NCI-H446 (cell line): ENCODE measurements around the gene LMF1.
"Not testable (repeated sequence)": the region's sequence is repeated elsewhere in the genome, so short reads cannot be mapped to it uniquely, and the experiment has no call there.

Experiments
- DNase-seq, 2 experiments: peaks; one replicate each; lab custom pipeline; 2025; lab: John Stamatoyannopoulos, UW

The LMF1 gene

DNA sequence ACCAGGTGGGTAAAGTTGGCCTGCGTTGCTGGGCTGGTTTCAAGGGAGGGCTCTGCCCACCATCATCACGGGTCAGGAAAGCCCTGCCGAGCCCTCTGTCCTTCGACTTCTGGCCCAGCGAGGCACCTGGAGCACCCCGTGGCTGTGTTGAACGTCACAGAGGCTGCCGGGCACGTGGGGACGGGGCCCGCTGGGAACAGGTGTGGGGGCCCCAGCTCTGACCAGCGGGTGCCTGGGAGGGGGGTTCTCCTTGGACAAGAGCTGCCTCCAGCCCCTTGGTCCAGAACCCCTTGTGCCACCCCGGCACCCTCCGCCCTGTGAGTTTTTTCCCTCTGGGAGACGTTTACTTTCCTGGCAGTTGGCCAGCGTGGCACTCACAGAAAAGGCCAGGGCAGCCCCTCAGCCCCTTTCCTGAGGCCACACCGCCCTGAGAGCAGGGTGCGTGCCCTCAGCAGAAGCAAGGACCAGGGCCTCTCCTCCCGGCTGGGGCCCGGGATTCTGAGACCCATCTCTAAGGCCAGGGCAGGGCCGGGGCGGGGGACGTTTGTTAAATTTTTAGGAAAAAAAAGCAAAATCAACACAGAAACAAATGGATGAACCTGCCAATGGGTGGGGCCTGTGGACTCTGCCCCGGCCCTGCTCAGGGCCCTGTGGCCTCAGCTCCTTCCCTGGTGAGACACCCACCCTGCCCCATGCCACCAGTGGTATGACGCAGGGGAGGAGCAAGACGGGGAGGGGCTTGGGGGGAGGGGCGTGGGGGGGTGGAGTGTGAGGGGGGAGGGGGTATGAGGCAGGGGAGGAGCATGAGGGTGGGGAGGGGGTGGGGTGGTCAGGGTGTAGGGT is 139.0 kb downstream of the LMF1 start:
- no peak for DNase-seq

DNA sequence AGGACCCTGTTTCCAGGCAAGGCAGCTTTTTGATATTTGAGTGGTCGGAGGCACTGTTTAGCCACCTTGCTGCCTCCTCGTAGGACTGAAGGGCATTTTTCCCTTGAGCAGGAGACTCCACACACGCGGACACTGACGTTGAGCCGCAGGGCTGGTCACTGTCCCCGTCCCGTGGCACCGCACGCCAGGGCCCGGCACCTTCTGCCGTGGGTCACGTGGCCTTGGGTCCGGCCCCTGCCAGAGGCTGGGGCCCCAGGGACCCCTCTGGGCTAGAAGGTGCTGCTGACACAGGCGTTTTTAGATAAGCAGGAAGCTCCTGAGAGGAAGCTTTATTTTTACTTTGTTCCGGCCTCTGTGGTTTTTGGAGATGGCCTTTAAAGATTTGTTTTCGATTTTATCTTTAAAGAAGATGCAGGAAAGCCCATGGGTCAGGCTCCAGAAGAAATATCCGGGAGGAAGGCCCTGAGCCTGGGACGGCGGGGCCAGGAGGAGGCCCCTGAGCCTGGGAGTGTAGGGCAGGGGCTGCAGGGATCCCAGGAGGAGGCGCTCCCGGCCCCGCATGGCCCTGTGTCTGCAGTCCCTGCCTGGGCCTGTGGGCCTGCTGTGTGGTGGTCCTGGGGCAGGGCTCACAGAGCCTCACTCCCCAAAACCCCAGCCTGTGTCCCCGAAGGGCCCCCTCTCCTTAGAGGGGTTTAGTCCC is 139.8 kb downstream of the LMF1 start:
- DNase-seq, result no peak

DNA sequence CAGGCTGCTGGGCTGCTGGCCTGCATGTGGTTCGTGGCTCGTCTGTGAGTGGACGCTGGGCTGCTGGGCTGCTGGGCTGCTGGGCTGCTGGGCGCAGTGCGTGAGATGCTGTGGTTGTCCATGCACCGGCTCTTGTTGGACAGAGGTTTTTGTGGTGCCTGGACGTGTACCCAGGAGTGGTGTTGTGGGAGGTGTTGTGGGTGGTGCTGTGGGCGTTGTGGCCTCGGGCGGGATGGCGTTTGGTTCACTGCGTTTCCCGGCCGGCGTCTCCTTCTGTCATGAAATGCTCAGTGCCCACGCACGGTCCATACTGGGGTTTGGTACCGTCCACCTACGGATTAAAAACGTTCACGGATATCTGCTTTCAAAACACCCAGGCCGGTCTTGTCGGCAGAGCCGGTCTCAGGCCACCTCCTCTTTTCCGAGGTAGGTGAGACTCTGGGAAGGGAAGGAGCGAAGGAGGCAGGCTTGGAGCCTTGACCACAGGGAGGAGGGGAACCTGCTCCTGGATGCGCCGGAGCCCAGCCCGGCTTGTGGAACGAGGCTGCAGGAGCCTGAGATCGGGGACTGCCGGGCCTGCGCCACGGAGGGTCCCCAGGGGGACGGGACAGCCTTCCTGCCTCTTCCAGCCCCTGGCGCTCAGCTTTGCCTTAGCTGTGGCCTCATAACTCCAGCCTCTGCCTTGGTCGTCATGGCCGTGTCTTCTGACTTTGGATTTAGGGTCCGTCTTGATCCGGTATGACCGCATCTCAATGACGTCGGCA is 140.5 kb downstream of the LMF1 start:
- no peak for DNase-seq

DNA sequence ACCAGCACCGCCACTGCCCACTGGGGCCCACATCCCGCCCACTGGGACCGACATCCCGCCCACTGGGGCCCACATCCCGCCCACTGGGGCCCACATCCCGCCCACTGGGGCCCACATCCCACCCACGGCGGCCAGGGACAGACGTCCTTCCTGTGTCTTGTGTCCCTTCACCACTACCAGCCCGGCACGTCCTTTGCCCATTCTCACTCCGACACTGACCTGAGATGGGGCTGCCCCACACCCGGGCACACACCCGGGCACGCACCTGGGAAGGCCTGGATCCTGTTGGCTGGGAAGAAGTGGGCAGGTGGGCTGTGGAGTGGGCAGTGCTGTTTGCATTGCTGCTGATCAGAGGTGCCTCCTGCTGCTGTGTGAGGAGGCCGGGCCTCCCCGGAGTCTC is 141.9 kb downstream of the LMF1 start:
- DNase-seq, result no peak

DNA sequence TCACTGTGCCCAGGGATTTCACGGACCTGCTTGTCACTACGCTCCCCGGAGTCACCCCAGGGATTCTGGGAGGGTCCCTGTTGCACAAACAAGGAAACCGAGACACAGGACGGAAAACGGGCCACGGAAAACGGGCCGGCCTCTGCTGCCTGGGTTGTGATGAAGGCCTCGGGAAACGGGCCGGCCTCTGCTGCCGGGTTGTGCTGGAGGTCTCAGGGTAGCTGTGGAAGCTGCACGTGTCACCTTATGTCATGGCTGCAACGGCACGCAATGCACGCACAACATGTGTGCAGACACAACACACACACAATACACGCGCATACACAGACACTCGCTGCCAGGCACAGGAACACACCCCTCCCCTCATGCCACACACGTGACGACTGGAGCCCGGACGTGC is 143.3 kb downstream of the LMF1 start:
- no peak for DNase-seq

DNA sequence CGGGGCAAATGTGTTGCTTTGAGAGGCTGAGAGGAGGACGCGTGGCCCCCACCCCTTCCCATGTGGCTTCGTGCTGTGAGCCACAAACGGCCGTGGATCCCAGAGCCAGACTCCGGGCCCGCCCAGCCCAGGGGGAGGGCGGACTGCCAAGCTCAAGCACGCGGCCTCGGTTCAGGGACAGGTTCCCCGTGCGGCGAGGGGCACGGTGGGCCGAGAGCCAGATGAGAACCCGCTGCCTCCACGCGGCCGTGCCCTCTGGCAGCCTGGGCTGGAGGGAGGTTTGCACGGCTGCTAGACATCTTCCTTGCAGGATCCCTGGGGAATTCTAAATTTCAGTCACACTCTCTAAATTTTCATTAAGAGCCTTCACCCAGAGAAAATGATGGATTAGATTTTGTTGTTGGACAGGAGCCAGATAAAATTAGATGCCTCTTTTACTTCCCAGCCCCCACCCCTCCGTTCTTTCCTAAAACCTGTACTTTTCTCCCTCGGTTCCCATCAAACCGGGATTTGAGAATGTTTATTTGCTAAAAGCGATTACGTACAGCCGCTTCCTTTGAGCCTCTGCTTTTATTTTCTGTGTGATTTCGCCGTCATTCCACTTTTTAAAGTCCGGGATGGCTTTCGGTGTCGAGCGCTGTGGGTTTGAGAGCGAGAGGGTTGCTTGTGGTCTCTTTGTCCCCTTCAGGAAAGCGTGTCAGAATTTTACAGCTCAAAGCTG is 145.3 kb downstream of the LMF1 start:
- DNase-seq, result no peak

DNA sequence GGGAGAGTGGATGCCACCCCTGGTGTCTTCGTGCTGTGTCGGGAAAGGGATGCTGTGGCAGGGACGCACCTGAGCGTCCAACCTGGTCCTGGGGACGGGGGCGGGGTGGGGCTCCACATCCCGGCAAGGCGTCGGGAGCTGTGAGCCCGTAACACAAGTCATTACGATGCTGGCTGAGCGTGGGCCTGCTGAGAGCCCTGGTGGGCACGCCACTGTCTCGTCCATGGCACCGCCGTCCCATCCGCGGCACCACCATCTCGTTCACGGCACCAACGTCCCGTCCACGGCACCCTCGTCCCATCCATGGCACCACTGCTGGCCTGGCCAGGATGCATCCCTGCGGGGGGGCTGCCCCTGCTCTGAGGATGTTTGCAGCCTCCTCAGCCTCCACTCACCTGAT is 146.2 kb downstream of the LMF1 start:
- DNase-seq, result no peak

DNA sequence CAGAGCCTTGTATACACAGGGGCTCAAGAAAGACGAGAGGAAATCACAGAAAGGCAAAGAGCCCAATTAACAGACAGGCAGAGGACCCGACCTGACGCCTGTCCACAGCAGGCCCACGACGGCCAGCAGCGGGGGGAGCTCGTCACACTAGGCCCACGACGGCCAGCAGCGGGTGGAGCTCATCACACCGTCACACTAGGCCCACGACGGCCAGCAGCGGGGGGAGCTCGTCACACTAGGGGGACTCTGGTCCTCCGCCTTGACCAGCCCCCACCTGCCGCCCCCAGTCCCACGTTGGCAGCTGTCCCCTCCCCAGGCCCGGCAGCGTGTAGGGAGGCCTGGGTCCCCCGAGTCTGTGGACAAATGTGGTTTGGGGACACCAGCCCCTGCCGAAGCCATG is 146.6 kb downstream of the LMF1 start:
- DNase-seq, result no peak

DNA sequence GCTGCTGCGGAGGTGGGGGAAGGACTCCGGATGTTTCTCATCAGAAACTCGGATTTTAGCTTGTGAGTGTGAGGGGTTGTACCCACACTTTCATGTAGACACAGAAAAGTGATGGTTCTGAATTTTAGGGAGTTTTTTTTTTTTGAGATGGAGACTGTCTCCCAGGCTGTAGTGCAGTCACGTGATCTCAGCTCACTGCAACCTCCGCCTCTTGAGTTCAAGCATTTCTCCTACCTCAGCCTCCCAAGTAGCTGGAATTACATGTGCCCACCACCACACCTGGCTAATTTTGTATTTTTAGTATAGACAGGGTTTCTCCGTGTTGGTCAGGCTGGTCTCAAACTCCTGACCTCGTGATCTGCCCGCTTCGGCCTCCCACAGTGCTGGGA is 147.9 kb downstream of the LMF1 start:
- no peak for DNase-seq

DNA sequence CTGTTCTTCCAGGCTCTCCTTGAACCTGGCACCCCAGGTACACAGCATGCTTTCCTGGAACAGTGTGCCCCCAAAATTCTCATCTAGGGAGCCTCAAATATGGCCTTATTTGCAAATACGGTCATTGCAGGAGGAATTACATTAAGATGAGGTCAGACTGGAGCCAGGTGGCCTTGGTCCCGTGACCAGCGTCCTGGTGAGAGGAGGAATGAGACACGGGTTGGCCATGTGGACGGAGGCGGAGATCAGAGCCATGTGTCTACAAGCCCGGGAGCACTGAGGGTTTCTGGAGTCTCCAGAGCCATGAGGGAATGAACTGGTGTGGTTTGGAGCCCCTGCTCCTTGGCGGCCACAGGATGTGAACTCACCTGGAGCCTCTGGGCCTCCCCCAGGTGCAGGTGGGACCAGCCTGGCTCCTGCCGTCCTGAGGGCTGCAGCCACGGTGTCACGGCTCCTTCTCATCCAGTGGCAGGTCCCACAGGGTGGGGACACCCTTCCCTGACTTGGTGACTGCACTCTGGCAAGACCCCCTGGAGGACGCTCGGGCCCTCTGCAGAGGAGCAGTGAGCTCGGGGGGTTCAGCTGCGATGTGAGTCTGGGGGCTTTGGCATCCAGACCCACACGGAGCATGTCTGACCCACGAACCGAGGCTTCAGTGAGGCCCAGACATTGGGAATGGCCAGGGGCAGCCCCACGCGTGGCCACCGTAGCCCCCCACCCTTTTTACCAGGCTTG is 148.4 kb downstream of the LMF1 start:
- DNase-seq, result no peak

DNA sequence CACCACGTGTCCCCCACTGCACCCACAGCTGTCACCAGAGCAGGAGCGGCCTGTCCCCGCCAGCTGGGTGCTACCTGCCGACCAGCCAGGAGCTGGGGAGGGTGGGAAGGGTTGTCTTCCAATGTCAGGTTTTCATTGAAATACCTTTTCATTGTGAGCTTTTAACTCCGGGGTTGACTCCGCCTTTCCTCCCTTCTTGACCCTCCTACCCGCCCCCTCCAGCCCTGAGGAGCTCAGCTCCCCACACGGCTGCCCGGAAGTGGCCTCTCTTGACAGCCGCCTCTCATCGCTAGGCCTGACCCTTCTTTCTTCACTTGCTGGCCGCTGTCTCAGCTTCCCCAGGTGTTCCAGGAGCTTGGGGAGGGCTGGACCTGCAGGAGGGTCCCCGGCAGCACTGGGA is 149.0 kb downstream of the LMF1 start:
- DNase-seq, result no peak

DNA sequence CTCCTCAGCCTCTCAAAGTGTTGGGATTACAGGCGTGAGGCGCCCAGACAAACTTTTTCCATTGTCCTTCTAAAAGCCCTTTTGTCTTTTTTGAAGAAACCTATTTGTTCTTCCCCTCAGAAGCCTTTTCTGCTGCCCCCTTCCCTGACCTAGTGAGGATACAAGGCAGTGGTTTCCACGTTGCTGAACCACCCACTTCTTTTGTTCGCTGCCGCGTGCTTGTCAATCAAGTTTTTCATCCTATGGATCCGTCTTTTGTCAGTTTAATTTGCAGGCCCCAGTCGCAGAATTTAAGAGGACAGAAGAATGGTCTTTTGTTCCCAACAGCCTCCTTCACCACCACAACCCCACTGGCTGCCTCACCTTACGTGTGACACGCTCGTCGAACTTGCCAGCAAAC is 150.0 kb downstream of the LMF1 start:
- no peak for DNase-seq

DNA sequence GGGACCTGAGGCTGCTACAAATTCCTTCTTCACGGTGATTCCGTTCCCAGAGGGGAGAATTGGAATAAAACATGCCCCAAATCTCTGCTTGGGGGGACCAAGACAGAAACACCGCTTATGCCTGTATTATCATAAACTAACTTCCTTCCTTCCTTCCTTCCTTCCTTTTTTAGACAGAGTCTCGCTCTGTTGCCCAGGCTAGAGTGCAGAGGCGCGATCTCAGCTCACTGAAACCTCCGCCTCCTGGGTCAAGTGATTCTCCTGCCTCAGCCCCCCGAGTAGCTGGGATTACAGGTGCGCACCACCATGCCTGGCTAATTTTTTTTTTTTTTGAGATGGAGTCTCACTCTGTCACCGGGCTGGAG is 150.8 kb downstream of the LMF1 start:
- DNase-seq, result not testable (repeated sequence)

DNA sequence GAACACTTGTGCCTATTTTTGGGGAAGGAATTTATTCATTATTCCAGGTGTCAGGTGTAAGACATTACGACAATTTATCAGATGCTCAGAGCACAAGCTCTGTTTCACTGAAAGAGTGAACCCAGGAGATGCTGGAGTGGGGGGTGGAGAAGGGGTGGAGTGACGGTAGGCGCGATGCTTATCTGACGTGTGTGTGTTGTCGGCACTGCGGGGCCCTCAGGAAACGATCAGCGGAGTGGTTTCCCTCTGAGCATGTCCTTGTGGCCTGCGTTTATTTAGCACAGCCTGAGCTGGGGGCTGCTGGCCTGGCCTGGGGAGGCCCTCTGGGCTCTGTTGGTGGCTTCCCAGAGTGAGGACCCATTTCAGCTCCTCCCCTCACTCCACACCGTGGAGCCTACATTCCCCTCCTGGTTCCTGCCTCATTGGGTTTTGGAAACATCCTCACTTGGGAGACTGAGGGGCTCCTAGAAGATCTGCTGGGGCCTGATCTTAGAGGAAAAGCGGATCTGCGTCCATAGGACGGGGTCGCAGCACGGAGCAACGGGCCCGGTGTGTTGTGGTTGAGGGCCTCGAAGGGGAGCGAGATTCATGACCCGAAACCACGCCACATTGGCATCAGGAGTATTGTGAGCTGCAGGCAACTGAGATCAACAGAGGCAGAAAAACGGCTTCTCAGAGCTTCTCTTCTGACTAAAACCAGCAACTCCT is 151.3 kb downstream of the LMF1 start:
- DNase-seq, result no peak

DNA sequence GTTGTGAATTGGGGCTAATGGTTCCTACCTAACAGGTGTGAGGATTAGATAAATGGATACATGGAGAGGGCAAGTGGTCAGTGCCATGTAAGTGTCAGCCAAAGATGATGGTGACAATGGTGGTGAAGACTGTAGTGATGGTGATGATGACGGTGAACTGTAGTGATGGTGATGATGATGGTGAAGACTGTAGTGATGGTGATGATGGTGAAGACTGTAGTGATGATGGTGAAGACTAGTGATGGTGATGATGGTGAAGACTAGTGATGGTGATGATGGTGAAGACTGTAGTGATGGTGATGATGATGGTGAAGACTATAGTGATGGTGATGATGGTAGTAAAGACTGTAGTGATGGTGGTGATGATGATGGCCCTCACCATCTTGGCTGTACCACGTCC is 152.2 kb downstream of the LMF1 start:
- no peak for DNase-seq

DNA sequence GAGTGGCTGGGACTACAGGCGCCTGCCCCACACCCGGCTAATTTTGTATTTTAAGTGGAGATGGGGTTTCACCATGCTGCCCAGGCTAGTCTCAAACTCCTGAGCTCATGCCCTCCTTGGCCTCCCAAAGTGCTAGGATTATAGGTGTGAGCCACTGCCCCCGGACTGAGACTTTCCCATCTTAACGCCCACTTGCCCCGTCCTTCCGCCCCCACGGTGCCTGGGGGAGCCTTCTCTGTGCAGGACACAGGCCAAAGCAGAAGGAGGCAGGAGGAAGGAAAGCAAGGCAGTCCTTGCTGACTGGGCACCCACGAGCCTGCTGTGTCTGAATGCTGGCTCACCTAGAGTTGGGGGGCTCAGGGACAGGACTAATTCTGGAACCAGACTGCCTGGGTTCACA is 152.7 kb downstream of the LMF1 start:
- no peak for DNase-seq

DNA sequence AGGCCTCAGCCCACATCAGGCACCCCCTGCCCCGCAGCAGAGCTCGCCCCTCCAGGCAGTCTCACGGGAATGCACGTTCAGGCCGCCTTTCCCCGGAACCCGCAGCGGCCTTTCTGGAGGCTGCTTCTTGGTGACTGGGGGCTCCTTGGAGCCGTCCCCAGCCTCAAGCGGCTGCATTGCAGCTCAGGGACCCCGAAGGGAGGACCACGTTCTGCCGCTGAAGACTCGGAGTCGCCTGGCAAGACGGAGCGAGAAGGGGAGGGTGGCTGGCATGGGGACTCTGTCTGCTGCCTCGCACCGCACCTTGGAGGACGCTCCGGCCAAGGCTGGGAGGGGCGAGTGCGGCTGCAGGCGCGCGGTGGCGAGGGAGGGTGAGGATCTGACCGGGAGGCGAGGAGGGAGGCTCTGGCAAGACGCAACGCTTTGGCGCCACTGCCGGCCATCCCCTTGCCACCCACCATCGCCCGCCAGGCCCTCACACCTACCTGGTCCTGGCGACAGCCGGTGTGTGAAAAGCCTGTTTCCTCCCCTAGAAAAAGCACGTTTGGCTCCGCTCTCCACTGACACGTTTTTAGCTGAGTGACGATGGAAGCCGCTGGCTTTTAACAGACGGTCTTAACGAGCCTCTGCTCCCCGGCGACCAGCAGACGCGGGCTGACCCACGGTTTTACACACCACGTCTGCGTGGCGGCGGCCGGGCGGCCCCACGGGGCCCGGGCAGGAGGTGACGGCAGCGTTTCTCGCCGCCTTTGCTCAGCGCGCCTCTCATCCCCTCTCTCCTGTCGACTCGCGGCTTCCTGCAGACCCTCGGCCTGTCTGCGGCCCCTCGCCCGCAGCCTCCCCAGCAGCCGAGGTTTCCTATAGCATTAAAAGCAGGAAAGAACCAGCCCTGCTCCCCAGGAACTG is 153.5 kb downstream of the LMF1 start:
- DNase-seq, result no peak

DNA sequence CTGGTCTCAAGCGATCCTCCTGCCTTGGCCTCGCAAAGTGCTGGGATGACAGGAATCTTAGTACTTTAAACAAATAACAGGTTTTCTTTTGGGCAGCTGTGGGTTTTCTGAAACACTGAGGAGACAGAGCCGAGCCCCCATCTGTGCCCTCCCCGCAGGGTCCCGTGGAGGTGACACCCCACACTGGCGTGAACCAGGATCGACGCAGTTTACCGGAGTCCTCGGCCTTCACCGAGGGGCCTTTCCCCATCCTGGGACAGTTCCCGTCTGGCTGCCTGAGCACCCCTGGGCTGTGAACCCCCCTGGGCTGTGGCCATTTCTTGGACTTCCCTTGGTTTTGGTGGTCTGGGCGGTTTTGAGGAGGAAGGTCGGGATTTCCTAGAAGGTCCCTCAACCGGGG is 154.9 kb downstream of the LMF1 start:
- DNase-seq, result no peak

DNA sequence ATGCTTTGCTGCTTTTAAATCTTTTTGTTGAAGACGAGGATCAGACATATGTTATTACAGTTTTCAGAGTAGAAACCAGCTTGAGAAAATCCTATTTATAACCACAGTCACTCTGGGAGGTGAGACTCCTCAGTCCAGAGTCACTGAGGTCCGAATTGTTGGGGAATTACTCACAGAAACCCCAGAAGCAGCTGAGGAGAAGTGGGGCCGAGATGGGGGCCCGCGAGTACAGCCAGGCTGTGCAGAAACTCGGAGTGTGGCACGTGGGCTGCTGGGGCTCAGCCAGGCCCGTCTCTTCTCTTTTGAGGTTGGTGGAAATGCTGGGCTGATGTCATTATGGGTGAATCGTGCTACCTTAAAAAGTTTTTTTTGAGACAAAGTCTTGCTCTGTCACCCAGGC is 155.8 kb downstream of the LMF1 start:
- no peak for DNase-seq

DNA sequence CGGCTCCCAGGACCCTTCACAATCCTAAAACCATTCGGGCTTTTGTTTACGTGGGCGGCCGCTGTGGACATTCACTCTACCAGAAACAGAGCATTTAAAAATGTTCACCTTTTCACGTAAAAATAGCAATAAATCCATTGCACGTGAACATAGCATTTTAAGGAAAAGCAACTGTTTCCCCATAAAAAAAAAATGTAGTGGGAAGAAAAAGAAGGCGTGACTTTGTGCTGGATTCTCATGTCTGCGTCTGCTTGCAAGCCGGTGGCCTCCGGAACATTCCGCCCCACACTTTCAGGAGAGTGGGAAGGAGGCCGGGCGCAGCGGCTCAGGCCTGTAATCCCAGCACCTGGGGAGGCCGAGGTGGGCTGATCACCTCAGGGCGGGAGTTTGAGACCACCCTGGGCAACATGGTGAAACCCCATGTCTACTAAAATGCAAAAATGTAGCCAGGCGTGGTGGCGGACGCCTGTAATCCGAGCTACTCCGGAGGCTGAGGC is 156.8 kb downstream of the LMF1 start:
- no peak for DNase-seq
